Kidney (tissue), 14 donors: ENCODE results near the gene ZNF672. TPM values are rescaled to one million over a fixed set of nuclear protein-coding genes. Genes with fewer than 3 reads are reported as not detected.

Experiments
- DNase-seq, 5 donors: peaks; one replicate each; pipeline ENCODE4 v3.0.0-alpha.2; 2013 to 2020
- FAIRE-seq: peaks from 2 replicates; lab custom pipeline; 2012; peaks lifted over from hg19 to GRCh38; lab: Jason Lieb, UNC
- H3K27ac ChIP-seq, 2 donors: one replicate each; pipeline ENCODE4 v1.7.0; 2013; ENCODE audit warnings: low read depth in 2 of 2, low read length in 2 of 2, inconsistent platforms in 1 of 2
- H3K27me3 ChIP-seq: one replicate; pipeline ENCODE4 v1.7.1; 2013; ENCODE audit warnings: low read length, inconsistent platforms; ENCODE audit not compliant: control insufficient read depth, insufficient read depth
- H3K36me3 ChIP-seq, 3 donors: one replicate each; pipeline versions ENCODE4 v1.7.0 to v1.7.1; 2013; ENCODE audit warnings: low read length in 3 of 3, control low read depth in 1 of 3, inconsistent platforms in 1 of 3; ENCODE audit not compliant: insufficient read depth in 3 of 3, control insufficient read depth in 2 of 3
- H3K4me1 ChIP-seq, 3 donors: one replicate each; pipeline versions ENCODE4 v1.7.0 to v1.7.1; 2013; ENCODE audit warnings: low read length in 3 of 3, inconsistent platforms in 1 of 3, low read depth in 1 of 3; ENCODE audit not compliant: control insufficient read depth in 2 of 3, insufficient read depth in 2 of 3
- H3K4me3 ChIP-seq, 3 donors: one replicate each; pipeline versions ENCODE4 v1.7.0 to v1.8.1; 2013; ENCODE audit warnings: low read length in 3 of 3, control low read depth in 1 of 3, inconsistent platforms in 1 of 3
- H3K9ac ChIP-seq, 3 donors: one replicate each; pipeline versions ENCODE4 v1.7.0 to v1.7.1; 2013; ENCODE audit warnings: low read length in 3 of 3, control low read depth in 1 of 3, inconsistent platforms in 1 of 3
- H3K9me3 ChIP-seq, 3 donors: one replicate each; pipeline versions ENCODE4 v1.7.0 to v1.7.1; 2013; ENCODE audit warnings: low read length in 3 of 3, control low read depth in 1 of 3, inconsistent platforms in 1 of 3; ENCODE audit not compliant: control insufficient read depth in 2 of 3, insufficient read depth in 1 of 3
- CTCF ChIP-seq: IDR thresholded peaks from 3 replicates; pipeline ENCODE4 v1.5.1; 2012; ENCODE audit warnings: mild to moderate bottlenecking, moderate library complexity, borderline replicate concordance; ENCODE audit not compliant: insufficient read depth; ENCODE audit errors: extremely low read depth
- intact Hi-C: fragments of 100-400 bp; cut with DNase I; formaldehyde crosslinking; loops from one replicate; pipeline ENCODE4 v1.11.1; 2022
- polyA plus RNA-seq: library from polyadenylated mRNA; stranded (reverse); fragments of 350-450 nt; fragmentation: Illumina TruSeq; extraction: RNeasy Lipid Tissue Mini Kit (QIAGEN cat#74804); gene quantifications from one replicate; pipeline ENCODE4 v1.2.3, GENCODE V29; 2014; ENCODE audit warnings: low read depth, low replicate concordance; ENCODE audit not compliant: insufficient read depth
- total RNA-seq: library from RNA; stranded (reverse); fragmentation: NEBNext Ultra II Directional; extraction: Animal tissue kit (Norgen Biotek cat#: 25700); gene quantifications from one replicate; pipeline ENCODE4 v1.2.1, GENCODE V29; 2021
- donor health status: control.
- donor health status: control.
- donor health status: control.
- donor health status: control.
- donor health status: control.
- donor health status: DM: yes; HTN: yes; CAD: no.
- donor health status: Normal renal cell carcinoma (clear cell type).

ZNF672 gene
- total and polyA plus RNA-seq, 2 donors from 2014 or later: 25.0 to 28.6 TPM

DNA sequence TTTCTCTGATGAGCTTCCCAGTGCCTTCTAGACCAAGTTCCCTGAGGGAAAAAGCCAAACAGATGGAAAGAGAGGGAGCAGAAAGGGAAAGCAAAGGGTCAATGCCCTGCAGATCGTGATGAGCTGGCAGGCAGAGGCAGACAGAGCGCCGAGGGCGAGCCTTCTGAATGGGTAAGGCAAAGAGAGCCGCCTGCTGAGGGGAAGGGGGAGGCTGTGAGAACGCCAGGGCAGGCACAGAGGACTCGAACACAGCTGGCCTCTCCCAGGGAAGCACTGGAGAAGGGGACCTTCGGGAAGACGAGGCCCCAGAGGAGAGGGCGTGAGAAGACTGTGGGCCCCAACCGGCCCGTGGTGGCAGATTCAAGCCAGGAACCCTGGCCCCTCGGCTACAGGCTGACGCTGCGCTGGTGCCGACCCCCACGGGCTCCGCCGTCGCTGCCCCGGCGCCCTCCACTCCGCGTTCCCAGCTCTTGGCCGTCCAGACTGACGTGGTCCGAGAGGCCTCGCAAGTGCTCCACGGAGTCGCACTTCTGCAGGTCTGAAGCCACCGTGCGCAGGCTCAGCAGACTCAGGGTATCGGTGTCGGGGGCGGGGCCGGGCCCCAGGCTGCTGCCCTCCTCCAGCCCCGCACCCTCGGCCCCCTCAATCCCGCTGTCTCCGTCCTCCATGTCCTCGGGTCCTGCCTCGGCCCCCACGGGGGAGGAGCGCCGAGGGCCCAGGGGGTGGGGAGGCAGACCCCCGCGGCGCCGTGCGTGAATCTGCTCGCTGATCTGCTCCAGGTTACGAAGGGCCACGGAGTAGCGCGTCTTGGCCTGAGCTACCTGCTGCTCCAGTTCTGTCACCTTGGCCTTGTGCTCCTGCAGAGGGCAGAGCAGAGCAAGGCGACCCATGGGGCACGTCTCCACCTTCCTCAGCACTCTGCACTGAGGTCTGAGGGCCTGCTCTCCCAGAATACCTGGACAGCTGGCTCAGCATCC is 26.2 kb upstream of the ZNF672 start:
- intact Hi-C loops: no loop called here
- Histone ChIP-seq H3K36me3 (peaks cover 3 to 35% (median 32%) of the 10 kb centered on the region in 3 donors), H3K9ac (no peak overlapping the region), H3K27me3 (no peaks in the 10 kb centered on the region), H3K4me1 (peaks cover 0 to 9% (median 6%) of the 10 kb centered on the region in 3 donors), H3K4me3 (no peak overlapping the region), H3K9me3 (no peaks in the 10 kb centered on the region), H3K27ac (no peak overlapping the region)
- no peak for FAIRE-seq
- TF ChIP-seq CTCF: peak; percentile 23
- DNase-seq: no peak

- Histone ChIP-seq H3K4me3 (no peak overlapping the region), H3K27ac (no peak overlapping the region), H3K9ac (no peak overlapping the region), H3K9me3 (no peaks in the 10 kb centered on the region), H3K36me3 (peaks cover 3 to 35% (median 32%) of the 10 kb centered on the region in 3 donors), H3K4me1 (peaks cover 0 to 6% (median 0%) of the 10 kb centered on the region in 3 donors), H3K27me3 (no peaks in the 10 kb centered on the region)
- FAIRE-seq (no peak), DNase-seq (no peak)
- intact Hi-C loops: no loop called here
- TF ChIP-seq CTCF: no peak
These were observed 25.1 kb upstream of the ZNF672 start for GRCh38 chr1:248812736-248813425.

DNA sequence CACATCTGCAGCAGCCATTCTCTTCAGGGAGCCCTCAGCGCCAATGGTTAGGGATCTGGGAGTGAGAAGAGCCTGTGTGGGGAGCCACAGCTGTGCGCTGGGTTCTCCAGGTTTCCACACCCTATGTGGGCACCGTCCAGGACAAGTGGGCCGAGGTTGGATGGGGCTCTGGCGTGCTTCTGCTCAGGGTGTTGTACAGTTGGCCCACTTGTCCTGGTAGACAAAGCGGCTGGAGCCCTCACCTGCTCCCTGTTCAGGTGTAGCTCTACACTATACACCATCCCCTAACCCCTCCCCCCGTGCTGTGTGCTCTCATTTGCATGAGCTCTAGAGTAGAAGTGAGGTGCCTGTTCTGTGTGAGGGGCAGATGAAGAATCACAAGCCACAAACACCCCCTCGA is 24.5 kb upstream of the ZNF672 start:
- H3K27ac ChIP-seq: no peak overlapping the region
- intact Hi-C loops: no loop called here
- H3K9me3 ChIP-seq: no peaks in the 10 kb centered on the region
- H3K4me1 ChIP-seq: peaks cover 0 to 6% (median 1%) of the 10 kb centered on the region in 3 donors
- no peak for TF ChIP-seq CTCF
- no peak for FAIRE-seq
- H3K36me3 ChIP-seq: peaks cover 3 to 35% (median 32%) of the 10 kb centered on the region in 3 donors
- DNase-seq: no peak
- H3K4me3 ChIP-seq: no peak overlapping the region
- no peaks in the 10 kb centered on the region for H3K27me3 ChIP-seq
- no peak overlapping the region for H3K9ac ChIP-seq
